Testis (tissue), 3 donors: ENCODE results near the gene COL4A1. TPM values are rescaled to one million over a fixed set of nuclear protein-coding genes. Genes with fewer than 3 reads are reported as not detected.

Experiments
- DNase-seq: peaks from one replicate; pipeline ENCODE4 v3.0.0-alpha.2; 2019
- H3K27ac ChIP-seq, 2 donors: fragments of 200-600 bp; sonication (generic); one replicate each; pipeline ENCODE4 v1.5.1; 2019
- H3K27me3 ChIP-seq: fragments of 200-600 bp; sonication (generic); one replicate; pipeline ENCODE4 v1.5.1; 2019
- H3K36me3 ChIP-seq: fragments of 200-600 bp; sonication (generic); one replicate; pipeline ENCODE4 v1.5.1; 2017; ENCODE audit warnings: low read depth; ENCODE audit errors: missing control alignments
- H3K4me1 ChIP-seq: fragments of 200-600 bp; sonication (generic); one replicate; pipeline ENCODE4 v1.5.1; 2019
- H3K4me3 ChIP-seq, 2 donors: fragments of 200-600 bp; sonication (generic); one replicate each; pipeline ENCODE4 v1.5.1; 2017 to 2019
- H3K9me3 ChIP-seq: fragments of 200-600 bp; sonication (generic); one replicate; pipeline ENCODE4 v1.5.1; 2017
- POLR2A ChIP-seq: fragments of 450-650 bp; IDR thresholded peaks from one replicate; pipeline ENCODE4 v1.6.1; 2017; ENCODE audit warnings: antibody characterized with exemption, mild to moderate bottlenecking, moderate library complexity
- WGBS, 2 donors: methylation state at CpG; one replicate each; pipeline ENCODE4 v1.1.5; 2018; 5-methylcytosine and 5-hydroxymethylcytosine counted together
- intact Hi-C: fragments of 100-400 bp; cut with DNase I; formaldehyde crosslinking; loops from one replicate; pipeline ENCODE4 v1.15.1; 2023; ENCODE audit warnings: low total_unique reads
- polyA plus RNA-seq: library from polyadenylated mRNA; stranded (reverse); fragments of 350-450 nt; fragmentation: Illumina TruSeq; extraction: RNeasy Lipid Tissue Mini Kit (QIAGEN cat#74804); gene quantifications from one replicate; pipeline ENCODE4 v1.2.3, GENCODE V29; 2014; ENCODE audit warnings: low read depth, low replicate concordance; ENCODE audit not compliant: insufficient read depth
- total RNA-seq, 2 donors: library from RNA; depleted of rRNA; stranded (reverse); fragments of >200 nt; gene quantifications; one replicate each; pipeline ENCODE4 v1.2.3, GENCODE V29; 2016
- TF ChIP-seq, protein P1 (sequence below), 3 experiments: fragments of 450-650 bp in 2 of 3; fragments of 200-600 bp in 1 of 3; sonication (generic) in 1 of 3; IDR thresholded peaks; one replicate each; pipeline ENCODE4 v1.5.1; 2016 to 2019; ENCODE audit warnings: antibody characterized with exemption in 3 of 3, mild to moderate bottlenecking in 2 of 3, moderate library complexity in 1 of 3

COL4A1 gene
- total and polyA plus RNA-seq, 3 donors from 2014 or later: 35.5 to 43.0 (median 39.0) TPM

DNA sequence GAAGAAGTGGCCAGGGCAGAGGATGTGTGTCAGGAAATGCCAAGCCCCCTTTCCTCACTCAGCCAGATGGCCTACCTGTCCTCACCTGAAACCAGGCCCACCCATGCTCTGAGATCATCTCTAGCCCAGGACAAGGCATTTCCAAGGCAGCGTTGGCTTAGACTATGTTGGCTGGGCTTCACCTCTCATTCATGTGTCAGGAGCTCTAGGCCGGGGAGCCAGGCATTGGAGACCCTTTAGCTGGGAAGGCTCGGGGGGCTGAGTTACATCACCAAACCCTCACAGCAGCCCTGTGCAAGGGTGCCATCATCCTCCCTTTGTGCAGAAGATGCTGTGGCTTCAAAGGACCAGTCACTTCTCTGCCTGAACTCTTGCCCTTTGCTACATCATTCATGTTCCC lies 40.1 kb upstream of the COL4A1 start:
- Histone ChIP-seq H3K9me3 (no peaks in the 10 kb centered on the region), H3K27me3 (no peaks in the 10 kb centered on the region), H3K27ac (no peak overlapping the region), H3K4me1 (peaks cover 6% of the 10 kb centered on the region), H3K36me3 (no peaks in the 10 kb centered on the region), H3K4me3 (no peak overlapping the region)
- TF ChIP-seq, protein P1, sequence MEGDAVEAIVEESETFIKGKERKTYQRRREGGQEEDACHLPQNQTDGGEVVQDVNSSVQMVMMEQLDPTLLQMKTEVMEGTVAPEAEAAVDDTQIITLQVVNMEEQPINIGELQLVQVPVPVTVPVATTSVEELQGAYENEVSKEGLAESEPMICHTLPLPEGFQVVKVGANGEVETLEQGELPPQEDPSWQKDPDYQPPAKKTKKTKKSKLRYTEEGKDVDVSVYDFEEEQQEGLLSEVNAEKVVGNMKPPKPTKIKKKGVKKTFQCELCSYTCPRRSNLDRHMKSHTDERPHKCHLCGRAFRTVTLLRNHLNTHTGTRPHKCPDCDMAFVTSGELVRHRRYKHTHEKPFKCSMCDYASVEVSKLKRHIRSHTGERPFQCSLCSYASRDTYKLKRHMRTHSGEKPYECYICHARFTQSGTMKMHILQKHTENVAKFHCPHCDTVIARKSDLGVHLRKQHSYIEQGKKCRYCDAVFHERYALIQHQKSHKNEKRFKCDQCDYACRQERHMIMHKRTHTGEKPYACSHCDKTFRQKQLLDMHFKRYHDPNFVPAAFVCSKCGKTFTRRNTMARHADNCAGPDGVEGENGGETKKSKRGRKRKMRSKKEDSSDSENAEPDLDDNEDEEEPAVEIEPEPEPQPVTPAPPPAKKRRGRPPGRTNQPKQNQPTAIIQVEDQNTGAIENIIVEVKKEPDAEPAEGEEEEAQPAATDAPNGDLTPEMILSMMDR (IDR thresholded peaks at IDR 0.05): no peak
- TF ChIP-seq POLR2A: no peak
- intact Hi-C loops: loop anchor here (10.0 kb wide), 1 partner anchor 58 kb away; no protein-coding TSS in a partner anchor
- DNase-seq: no peak
- 93 to 100% methylated on average over 1 to 3 of the region's 3 CpGs for WGBS, 2 donors

DNA sequence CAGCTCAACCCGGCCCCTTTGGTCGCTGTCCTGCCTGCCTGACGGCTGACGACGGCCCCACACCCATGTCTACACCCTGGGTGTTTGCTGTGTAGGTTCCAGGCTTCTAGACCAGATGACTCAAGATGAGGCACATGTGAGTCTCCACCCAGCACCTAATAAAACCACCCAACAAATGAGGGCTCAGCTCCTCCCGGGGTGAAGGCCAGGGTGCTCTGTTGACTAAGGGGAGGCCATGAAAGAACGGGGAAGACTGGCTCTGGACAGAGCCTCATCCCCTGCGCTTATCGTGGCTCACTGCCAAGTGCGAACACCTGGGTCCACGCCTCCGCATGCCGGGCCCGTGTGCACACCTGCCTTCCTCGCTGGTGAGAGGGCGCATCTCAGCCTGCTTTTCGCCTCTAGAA lies 39.7 kb upstream of the COL4A1 start:
- 82 to 91% methylated on average over 2 to 17 of the region's 17 CpGs for WGBS, 2 donors
- H3K4me1 ChIP-seq: peaks cover 10% of the 10 kb centered on the region
- H3K4me3 ChIP-seq: no peak overlapping the region
- no peak overlapping the region for H3K27ac ChIP-seq
- no peaks in the 10 kb centered on the region for H3K36me3 ChIP-seq
- H3K9me3 ChIP-seq: no peaks in the 10 kb centered on the region
- TF ChIP-seq POLR2A: no peak
- TF ChIP-seq, protein P1 (IDR thresholded peaks at IDR 0.05): no peak
- no peak for DNase-seq
- intact Hi-C loops: loop anchor here (10.0 kb wide), 1 partner anchor 58 kb away; no protein-coding TSS in a partner anchor
- no peaks in the 10 kb centered on the region for H3K27me3 ChIP-seq

DNA sequence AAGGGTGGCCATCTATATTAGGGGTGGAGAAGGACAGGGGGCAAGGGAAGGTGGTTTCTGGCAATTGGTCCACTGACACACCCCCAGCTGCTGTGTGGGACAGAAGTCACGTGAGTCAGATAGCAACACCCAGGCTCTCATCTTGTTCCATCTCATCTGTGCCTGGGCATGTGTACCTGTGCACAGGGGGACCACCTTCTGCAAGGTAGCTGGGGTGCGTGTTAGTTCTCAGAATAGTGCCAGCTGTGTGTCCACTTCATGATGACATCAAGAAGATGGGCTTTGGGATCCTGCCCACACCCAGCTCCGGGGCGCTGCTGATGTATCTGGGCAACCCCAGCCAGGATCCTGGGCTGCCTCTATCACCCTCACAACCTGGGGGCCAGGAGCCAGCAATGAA lies 38.7 kb upstream of the COL4A1 start:
- TF ChIP-seq, protein P1 (IDR thresholded peaks at IDR 0.05): no peak
- TF ChIP-seq POLR2A: no peak
- H3K27me3 ChIP-seq: no peaks in the 10 kb centered on the region
- no peak overlapping the region for H3K27ac ChIP-seq
- 89 to 95% methylated on average over 4 of the region's 4 CpGs for WGBS, 2 donors
- H3K4me1 ChIP-seq: peaks cover 18% of the 10 kb centered on the region
- no peaks in the 10 kb centered on the region for H3K9me3 ChIP-seq
- no peaks in the 10 kb centered on the region for H3K36me3 ChIP-seq
- no peak for DNase-seq
- intact Hi-C loops: loop anchor here (10.0 kb wide), 1 partner anchor 59 kb away; no protein-coding TSS in a partner anchor
- no peak overlapping the region for H3K4me3 ChIP-seq

DNA sequence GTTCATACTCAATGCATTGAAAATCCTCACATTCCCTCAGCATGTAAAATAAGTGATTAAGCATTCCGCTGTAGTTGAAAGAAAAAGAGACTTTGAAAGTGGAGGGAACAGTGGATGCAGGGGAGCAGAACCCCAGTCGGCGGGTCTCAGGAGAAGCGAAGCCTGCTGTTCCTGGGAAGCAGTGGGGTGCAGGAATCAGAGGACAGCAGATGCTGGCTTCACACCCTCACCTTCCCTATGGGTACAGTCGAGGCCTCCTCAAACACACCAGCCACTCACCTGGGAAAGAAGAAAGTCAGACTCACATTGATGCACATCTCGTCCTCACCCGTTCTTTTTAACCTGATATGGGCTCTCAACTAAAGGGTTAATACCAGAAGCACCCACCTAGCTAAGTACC lies 38.3 kb upstream of the COL4A1 start:
- Histone ChIP-seq H3K27ac (no peak overlapping the region), H3K9me3 (no peaks in the 10 kb centered on the region), H3K36me3 (no peaks in the 10 kb centered on the region), H3K27me3 (no peaks in the 10 kb centered on the region), H3K4me3 (no peak overlapping the region), H3K4me1 (peaks cover 18% of the 10 kb centered on the region)
- no peak for TF ChIP-seq POLR2A
- TF ChIP-seq, protein P1 (IDR thresholded peaks at IDR 0.05): no peak
- 91 to 96% methylated on average over 7 of the region's 7 CpGs for WGBS, 2 donors
- intact Hi-C loops: loop anchor here (10.0 kb wide), 1 partner anchor 60 kb away; no protein-coding TSS in a partner anchor
- DNase-seq: no peak

DNA sequence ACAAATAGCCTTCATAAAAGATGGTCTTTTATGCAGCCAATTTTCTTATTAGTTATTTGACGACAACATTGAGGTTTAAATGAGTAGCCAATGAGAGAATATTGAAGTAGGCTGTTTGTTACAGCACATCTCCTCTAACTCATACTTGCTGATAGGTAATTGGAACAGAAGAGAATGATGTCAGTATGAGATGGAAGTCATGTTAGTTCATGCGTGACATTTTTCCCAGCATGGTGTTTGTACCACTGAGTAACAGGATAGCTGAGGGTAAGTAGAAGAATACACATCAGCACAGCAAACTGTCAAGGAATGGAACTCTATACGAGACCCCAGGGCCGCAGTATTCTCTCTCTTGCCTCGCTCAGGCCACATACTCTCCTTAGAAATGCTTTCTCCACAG lies 37.4 kb upstream of the COL4A1 start:
- no peaks in the 10 kb centered on the region for H3K27me3 ChIP-seq
- DNase-seq: no peak
- 94 to 97% methylated on average over 5 of the region's 5 CpGs for WGBS, 2 donors
- no peak for TF ChIP-seq POLR2A
- TF ChIP-seq, protein P1 (IDR thresholded peaks at IDR 0.05): no peak
- H3K36me3 ChIP-seq: no peaks in the 10 kb centered on the region
- intact Hi-C loops: loop anchor here (10.0 kb wide), 1 partner anchor 60 kb away; no protein-coding TSS in a partner anchor
- H3K9me3 ChIP-seq: no peaks in the 10 kb centered on the region
- H3K4me3 ChIP-seq: no peak overlapping the region
- H3K27ac ChIP-seq: no peak overlapping the region
- H3K4me1 ChIP-seq: peaks cover 20% of the 10 kb centered on the region
